Measurements from ENCODE around the gene PPM1A.

PPM1A gene

GRCh38 chr14:60227291-60227690, 21.7 kb upstream of the PPM1A start:
- DNase-seq: no peak

GRCh38 chr14:60229614-60230013, 19.4 kb upstream of the PPM1A start:
- DNase-seq: no peak

- DNase-seq: no peak
These were observed 16.8 kb upstream of the PPM1A start for GRCh38 chr14:60232185-60232584.

- no peak for DNase-seq
These were observed 15.8 kb upstream of the PPM1A start for GRCh38 chr14:60233251-60233650.

- DNase-seq: no peak
These were observed 15.1 kb upstream of the PPM1A start for GRCh38 chr14:60233891-60234290.

- DNase-seq: no peak
These were observed 13.6 kb upstream of the PPM1A start for GRCh38 chr14:60235440-60235839.

- no peak for DNase-seq
These were observed 10.1 kb upstream of the PPM1A start for GRCh38 chr14:60238955-60239354.

GRCh38 chr14:60240139-60240856, 8.7 kb upstream of the PPM1A start:
- no peak for DNase-seq

GRCh38 chr14:60241091-60241490, 7.9 kb upstream of the PPM1A start:
- no peak for DNase-seq

- DNase-seq: peak; percentile 37
These were observed 6.6 kb upstream of the PPM1A start for GRCh38 chr14:60242429-60242828.

GRCh38 chr14:60245380-60246177, 3.4 kb upstream of the PPM1A start:
- DNase-seq: no peak

GRCh38 chr14:60247994-60248696, 876 bp upstream of the PPM1A start:
- peak; percentile 17 for DNase-seq

GRCh38 chr14:60249321-60250256, 568 bp downstream of the PPM1A start:
- DNase-seq: no peak

- DNase-seq: no peak
These were observed 1.4 kb downstream of the PPM1A start for GRCh38 chr14:60250257-60251035.

- DNase-seq: no peak
These were observed 2.9 kb downstream of the PPM1A start for GRCh38 chr14:60251877-60252276.

- DNase-seq: no peak
These were observed 3.6 kb downstream of the PPM1A start for GRCh38 chr14:60252630-60253029.

- DNase-seq: no peak
These were observed 4.6 kb downstream of the PPM1A start for GRCh38 chr14:60253649-60254048.

- no peak for DNase-seq
These were observed 5.2 kb downstream of the PPM1A start for GRCh38 chr14:60254176-60254575.

- DNase-seq: no peak
These were observed 8.8 kb downstream of the PPM1A start for GRCh38 chr14:60257865-60258264.

GRCh38 chr14:60265163-60265562, 16.1 kb downstream of the PPM1A start:
- DNase-seq: no peak

- no peak for DNase-seq
These were observed 17.3 kb downstream of the PPM1A start for GRCh38 chr14:60266021-60266937.

All from SIG-M5 (cell line).